ENCODE results near the gene HS3ST6.
A peak's percentile ranks its signal among the peaks of the same experiment; 100 is the strongest.
"Not testable (repeated sequence)": the region's sequence is repeated elsewhere in the genome, so short reads cannot be mapped to it uniquely, and the experiment has no call there.

Gene HS3ST6

DNA sequence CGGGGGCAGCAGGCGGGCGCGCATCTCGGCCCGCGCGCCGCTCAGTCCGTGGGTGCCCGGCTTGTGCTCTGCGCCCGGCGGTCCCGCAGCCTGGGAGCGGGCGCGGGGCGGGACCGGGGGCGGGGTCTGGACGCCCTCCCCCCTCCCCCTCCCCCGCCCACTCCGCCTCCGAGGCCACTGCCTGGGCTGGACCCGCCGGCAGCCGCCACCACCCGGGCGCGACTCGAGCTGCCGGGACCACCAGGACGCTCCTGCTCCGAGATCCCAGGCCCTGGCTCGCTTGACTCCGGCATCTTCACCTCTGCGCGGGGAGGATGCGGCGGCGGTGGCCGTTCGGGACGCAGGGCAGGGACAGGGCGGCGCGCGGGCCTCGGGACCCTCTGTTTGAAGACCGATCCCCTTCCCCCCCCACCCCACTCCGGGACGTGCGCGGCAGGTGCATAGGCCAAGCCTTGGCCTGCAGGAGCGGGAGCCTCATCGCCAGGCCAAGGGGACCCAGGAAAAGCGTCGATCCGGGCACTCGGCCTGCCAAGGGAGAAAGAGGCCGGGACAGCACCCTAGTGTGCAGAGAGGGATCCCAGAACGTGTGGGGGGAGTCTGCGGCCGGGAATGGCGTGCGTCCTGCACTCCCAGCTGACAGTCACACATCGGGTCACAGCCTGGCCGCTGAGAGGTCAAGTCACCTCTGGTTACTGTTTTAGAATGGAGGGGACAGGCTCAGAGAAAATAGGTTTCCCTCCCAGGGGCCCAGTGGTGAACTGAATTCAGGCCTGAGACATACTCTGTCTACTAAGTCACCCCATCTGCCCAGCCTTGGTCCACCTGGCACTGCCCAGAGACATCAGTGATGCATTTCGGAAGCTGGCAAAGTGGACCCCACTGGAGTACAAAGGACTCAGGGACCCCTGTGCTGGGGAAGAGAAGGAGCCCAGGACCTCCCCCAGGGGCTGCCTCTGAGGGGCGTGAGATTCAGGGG is at the start of gene HS3ST6:
Gene HS3ST6 (minus strand): TSS at position 65 of the 976 bp plus-strand sequence. CDS start 92 bp downstream, outside the sequence.
- peak within 1 kb of the TSS; percentile 16 for H3K4me3 ChIP-seq (ENCODE audit: low read length)
- TF ChIP-seq, protein P1, sequence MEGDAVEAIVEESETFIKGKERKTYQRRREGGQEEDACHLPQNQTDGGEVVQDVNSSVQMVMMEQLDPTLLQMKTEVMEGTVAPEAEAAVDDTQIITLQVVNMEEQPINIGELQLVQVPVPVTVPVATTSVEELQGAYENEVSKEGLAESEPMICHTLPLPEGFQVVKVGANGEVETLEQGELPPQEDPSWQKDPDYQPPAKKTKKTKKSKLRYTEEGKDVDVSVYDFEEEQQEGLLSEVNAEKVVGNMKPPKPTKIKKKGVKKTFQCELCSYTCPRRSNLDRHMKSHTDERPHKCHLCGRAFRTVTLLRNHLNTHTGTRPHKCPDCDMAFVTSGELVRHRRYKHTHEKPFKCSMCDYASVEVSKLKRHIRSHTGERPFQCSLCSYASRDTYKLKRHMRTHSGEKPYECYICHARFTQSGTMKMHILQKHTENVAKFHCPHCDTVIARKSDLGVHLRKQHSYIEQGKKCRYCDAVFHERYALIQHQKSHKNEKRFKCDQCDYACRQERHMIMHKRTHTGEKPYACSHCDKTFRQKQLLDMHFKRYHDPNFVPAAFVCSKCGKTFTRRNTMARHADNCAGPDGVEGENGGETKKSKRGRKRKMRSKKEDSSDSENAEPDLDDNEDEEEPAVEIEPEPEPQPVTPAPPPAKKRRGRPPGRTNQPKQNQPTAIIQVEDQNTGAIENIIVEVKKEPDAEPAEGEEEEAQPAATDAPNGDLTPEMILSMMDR (IDR thresholded peaks at IDR 0.05; ENCODE audit: insufficient read depth, low read depth, low read length, missing control alignments), result no peak
- DNase-seq (ENCODE audit: low read depth), result no peak

DNA sequence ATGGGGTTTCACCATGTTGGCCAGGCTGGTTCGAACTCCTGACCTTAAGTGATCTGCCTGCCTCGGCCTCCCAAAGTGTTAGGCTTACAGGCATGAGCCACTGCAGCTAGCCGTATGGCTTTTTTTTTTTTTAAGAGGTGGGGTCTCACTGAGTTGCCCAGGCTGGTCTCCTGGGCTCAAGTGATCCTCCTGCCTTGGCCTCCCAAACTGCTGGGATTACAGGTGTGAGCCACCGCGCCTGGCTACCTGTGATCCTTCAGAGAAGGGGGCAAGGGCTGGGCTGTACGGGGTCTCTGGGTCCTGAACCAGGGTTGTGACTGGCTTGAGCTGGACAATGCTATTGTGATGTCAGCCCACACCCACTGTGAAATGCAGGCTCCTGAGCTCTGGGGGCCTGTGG is 48.2 kb upstream of the HS3ST6 start, which contains the start of gene RNF151:
Gene RNF151 (plus strand): TSS at position 397 of the 400 bp plus-strand sequence. CDS start 26 bp downstream, outside the sequence.
- TF ChIP-seq, protein P1 (IDR thresholded peaks at IDR 0.05; ENCODE audit: insufficient read depth, low read depth, low read length, missing control alignments), result no peak
- peak within 1 kb of the TSS; percentile 63 for H3K4me3 ChIP-seq (ENCODE audit: low read length)
- DNase-seq (ENCODE audit: low read depth), result no peak

DNA sequence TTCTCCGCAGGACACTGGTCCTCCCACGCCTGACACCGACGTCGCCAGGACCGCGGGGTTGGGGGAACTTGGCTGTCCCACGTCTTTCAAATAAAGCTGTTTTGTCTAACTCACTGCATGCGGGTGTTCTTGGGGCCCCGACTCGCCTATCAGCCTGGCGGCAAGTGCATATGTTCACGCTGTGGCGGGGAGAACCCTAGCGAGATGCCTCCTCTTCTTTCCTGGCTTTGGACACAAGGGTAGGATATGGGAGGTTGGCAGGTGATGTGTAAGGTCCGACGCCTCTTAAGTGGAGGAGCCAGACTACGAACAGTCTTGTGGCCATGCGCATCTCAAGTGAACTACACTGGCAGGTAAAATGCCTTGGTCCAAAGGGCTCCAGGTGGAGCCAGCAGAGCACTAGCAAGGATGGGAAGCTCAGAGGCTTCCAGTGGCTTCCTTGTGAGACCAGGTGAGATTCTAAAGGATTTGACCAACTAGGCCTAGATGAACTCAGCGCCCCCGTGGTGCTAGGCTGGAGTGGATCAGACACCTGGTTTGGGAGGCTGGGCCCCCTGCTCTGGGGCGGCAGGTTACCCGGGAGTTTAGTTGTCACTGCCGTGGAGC is 47.3 kb upstream of the HS3ST6 start:
- TF ChIP-seq, protein P1 (IDR thresholded peaks at IDR 0.05; ENCODE audit: insufficient read depth, low read depth, low read length, missing control alignments), result no peak
- DNase-seq (ENCODE audit: low read depth), result no peak
- H3K4me3 ChIP-seq (ENCODE audit: low read length), result peak overlapping the region; percentile 63

DNA sequence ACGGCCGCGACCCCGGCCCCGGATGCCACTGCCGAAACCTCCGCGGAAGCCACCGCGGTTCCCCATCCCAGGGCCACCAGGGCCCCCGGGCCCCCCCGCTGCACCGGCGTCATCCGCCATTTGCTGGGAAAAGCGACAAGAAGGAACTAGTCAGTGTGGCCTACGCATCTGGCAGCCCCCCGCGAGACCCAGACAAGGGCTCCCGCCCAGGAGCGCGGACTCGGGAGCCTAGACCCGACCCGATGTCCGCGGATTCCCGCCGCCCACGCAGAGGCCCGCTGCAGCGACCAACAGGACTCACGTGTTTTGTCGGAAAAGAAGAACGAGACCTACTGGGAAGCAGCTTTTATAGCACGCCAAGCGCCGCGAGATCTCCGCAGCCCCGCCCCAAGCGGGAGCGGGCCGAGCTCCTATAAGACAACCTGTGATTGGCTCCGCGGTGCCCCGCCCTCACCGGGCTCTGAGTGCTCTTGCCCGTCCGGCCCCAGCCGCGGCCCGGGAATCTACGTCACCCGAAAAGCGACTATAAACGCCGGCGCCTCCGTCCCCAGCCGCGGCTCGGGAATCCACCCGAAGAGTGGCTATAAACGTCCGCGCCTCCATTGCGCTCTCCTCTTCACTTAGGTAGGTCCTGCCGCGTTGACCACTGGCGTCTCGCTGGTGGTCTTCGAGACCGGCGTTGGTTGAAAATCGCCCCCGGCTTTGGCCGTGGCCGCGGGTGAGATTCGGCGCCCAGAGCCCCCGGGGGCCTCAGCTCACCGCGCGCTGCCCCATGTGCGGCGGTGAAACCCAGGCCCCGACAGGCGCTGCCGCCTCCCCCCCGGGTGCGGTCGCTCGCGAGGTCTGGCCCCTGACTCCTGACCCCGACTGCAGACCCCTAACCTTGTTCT is 46.5 kb upstream of the HS3ST6 start, which contains the start of gene RPS2:
Gene RPS2 (minus strand): TSS at position 321 of the 890 bp plus-strand sequence. CDS start 201 bp downstream, at position 120.
- peak within 1 kb of the TSS; percentile 63 for H3K4me3 ChIP-seq (ENCODE audit: low read length)
- peak; percentile 99 for DNase-seq (ENCODE audit: low read depth)
- TF ChIP-seq, protein P1 (IDR thresholded peaks at IDR 0.05; ENCODE audit: insufficient read depth, low read depth, low read length, missing control alignments), result no peak

DNA sequence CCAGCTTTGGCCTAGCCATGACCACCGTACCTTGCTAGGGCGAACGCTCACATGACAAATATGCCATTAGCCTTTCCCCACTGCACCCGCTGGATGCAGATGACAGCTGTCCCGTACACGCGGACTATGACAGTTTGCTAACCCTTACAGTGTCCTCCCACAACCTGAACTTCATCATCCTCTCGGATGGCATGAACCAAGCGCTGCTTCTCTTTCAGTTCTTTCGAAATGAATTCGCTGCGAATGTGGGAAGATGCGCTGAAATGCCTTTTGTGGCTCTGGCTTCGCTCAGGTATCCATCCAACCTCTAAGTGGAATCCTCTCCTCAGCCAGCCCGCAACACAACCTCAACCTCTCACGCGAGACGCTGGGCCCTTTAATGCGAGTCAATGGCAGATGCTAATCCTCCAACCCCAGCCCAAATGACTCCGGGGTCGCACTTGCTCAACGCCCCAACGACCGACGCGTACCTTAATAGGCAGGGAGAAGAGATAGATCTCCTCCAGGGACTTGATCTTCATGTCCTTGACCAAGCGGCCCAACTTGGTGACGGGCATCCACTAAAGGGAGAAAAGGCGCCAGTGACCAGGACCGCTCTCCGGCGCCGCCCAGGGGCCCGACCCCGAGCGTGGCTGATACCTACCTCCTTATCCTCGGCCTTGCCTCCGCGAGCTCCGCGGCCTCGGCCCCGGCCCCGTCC is 45.7 kb upstream of the HS3ST6 start:
- TF ChIP-seq, protein P1 (IDR thresholded peaks at IDR 0.05; ENCODE audit: insufficient read depth, low read depth, low read length, missing control alignments), result no peak
- DNase-seq (ENCODE audit: low read depth), result no peak
- peak overlapping the region; percentile 63 for H3K4me3 ChIP-seq (ENCODE audit: low read length)

DNA sequence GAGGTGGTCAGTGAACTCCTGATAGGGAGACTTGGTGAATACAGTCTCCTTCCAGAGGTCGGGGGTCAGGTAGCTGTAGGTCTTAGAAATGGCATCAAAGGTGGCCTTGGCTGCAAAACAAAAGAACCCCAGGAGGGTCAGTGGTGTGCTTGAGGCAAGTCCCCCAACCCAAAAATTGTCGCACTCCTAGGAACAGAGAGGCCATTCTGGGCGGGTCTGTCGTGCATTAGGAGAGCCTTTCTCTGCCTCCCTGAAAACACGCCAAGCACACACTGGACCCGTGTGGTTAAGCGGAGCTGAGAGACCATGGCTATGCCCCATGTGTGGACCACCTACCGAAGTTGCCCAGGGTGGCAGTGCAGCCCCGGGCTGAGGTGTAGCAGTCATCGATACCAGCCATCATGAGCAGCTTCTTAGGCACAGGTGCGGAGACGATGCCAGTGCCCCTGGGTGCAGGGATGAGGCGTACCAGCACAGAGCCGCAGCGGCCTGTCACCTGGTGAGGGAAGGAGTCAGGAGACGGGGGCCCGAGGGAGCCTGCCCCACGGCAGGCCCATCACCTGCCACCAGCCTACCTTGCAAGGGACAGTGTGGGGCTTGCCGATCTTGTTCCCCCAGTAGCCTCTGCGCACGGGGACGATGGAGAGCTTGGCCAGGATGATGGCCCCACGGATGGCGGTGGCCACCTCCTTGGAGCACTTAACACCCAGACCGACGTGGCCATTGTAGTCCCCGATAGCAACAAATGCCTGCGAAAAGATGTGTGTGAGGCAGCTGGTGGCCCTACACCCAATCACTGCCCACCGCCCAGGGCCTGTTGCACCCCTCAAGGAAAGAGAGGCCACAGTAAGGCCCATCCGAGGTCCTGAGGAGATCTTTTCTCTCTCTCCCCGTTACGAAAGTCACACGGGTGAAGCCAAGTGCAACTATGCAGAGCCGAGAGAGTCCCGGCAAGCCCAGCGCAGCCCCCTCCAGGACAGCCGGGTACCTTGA is 44.2 kb upstream of the HS3ST6 start:
- peak overlapping the region; percentile 63 for H3K4me3 ChIP-seq (ENCODE audit: low read length)
- not testable (repeated sequence) for DNase-seq (ENCODE audit: low read depth)
